GM23338 (cell line): ENCODE results near the gene PLEKHA7. TPM values are rescaled to one million over a fixed set of nuclear protein-coding genes. Genes with fewer than 3 reads are reported as not detected.

ENCODE experiments used
- ATAC-seq: fragments of 200-7000 bp; cut with Tn5 transposase; 3 replicates; pipeline ENCODE4 v1.9.1; 2020
- DNase-seq: peaks from one replicate; pipeline ENCODE4 v3.0.0-alpha.2; 2015; ENCODE audit warnings: low spot score
- H2AFZ ChIP-seq: fragments of 200-600 bp; sonication (generic); 2 replicates; pipeline ENCODE4 v1.8.0; 2016; ENCODE audit warnings: antibody characterized with exemption, mild to moderate bottlenecking, moderate library complexity
- H3F3A ChIP-seq: fragments of 200-600 bp; sonication (generic); replicated peaks from 2 replicates; pipeline ENCODE4 v1.8.0; 2017; ENCODE audit warnings: antibody characterized with exemption, mixed run types, low read depth
- H3K27ac ChIP-seq: fragments of 200-600 bp; sonication (generic); 2 replicates; pipeline ENCODE4 v1.6.1; 2016; ENCODE audit warnings: low read depth
- H3K27me3 ChIP-seq: fragments of 200-600 bp; sonication (generic); 2 replicates; pipeline ENCODE4 v1.8.0; 2016; ENCODE audit warnings: mild to moderate bottlenecking, mixed run types, moderate library complexity; ENCODE audit not compliant: insufficient read depth
- H3K36me3 ChIP-seq: fragments of 200-600 bp; sonication (generic); 2 replicates; pipeline ENCODE4 v1.8.0; 2016; ENCODE audit warnings: mild to moderate bottlenecking; ENCODE audit not compliant: insufficient read depth
- H3K4me1 ChIP-seq: fragments of 200-600 bp; sonication (generic); 2 replicates; pipeline ENCODE4 v1.8.0; 2016; ENCODE audit warnings: mild to moderate bottlenecking, moderate library complexity; ENCODE audit not compliant: insufficient read depth
- H3K4me2 ChIP-seq: fragments of 200-600 bp; sonication (generic); 2 replicates; pipeline ENCODE4 v1.7.1; 2017; ENCODE audit warnings: mixed run types
- H3K4me3 ChIP-seq: fragments of 200-600 bp; sonication (generic); 2 replicates; pipeline ENCODE4 v1.6.1; 2016; ENCODE audit warnings: mixed run types
- H3K79me2 ChIP-seq: fragments of 200-600 bp; sonication (generic); replicated peaks from 2 replicates; pipeline ENCODE4 v1.8.0; 2017; ENCODE audit warnings: mild to moderate bottlenecking; ENCODE audit not compliant: insufficient read depth
- H3K9me2 ChIP-seq: fragments of 200-600 bp; sonication (generic); 2 replicates; pipeline ENCODE4 v1.8.0; 2017; ENCODE audit not compliant: insufficient read depth
- H4K20me1 ChIP-seq: fragments of 200-600 bp; sonication (generic); replicated peaks from 2 replicates; pipeline ENCODE4 v1.8.0; 2017; ENCODE audit warnings: mild to moderate bottlenecking; ENCODE audit not compliant: insufficient read depth
- H3K27ac Mint-ChIP-seq: 2 replicates; pipeline ENCODE4 v1.8.0; 2020; ENCODE audit warnings: inconsistent platforms, mild to moderate bottlenecking, moderate library complexity, mixed read lengths
- H3K27me3 Mint-ChIP-seq: 3 replicates; pipeline ENCODE4 v1.8.0; 2022; ENCODE audit warnings: low read depth, mild to moderate bottlenecking, moderate library complexity, mixed read lengths, inconsistent platforms; ENCODE audit not compliant: insufficient read depth, poor library complexity
- H3K36me3 Mint-ChIP-seq: 3 replicates; pipeline ENCODE4 v1.8.0; 2021; ENCODE audit warnings: low read depth, mild to moderate bottlenecking, inconsistent platforms, moderate library complexity, mixed read lengths
- H3K4me1 Mint-ChIP-seq: 3 replicates; pipeline ENCODE4 v1.8.0; 2020; ENCODE audit warnings: mild to moderate bottlenecking, inconsistent platforms, mixed read lengths
- H3K4me3 Mint-ChIP-seq: 3 replicates; pipeline ENCODE4 v1.8.0; 2021; ENCODE audit warnings: moderate library complexity, mild to moderate bottlenecking, inconsistent platforms, mixed read lengths
- H3K9me3 Mint-ChIP-seq: 3 replicates; pipeline ENCODE4 v1.8.0; 2020; ENCODE audit warnings: moderate library complexity, mild to moderate bottlenecking, inconsistent platforms, mixed read lengths
- CREB1 ChIP-seq: fragments of 250-450 bp; sonication (Bioruptor Pico); IDR thresholded peaks from 2 replicates; pipeline ENCODE4 v1.5.0; 2020; ENCODE audit warnings: low read depth, mild to moderate bottlenecking, moderate library complexity
- CTCF ChIP-seq, 2 experiments: fragments of 200-600 bp in 1 of 2; sonication (generic) in 1 of 2; conservative IDR thresholded peaks; 2 replicates each; pipeline versions ENCODE4 v1.5.1 to v1.6.1; 2016 to 2017; ENCODE audit warnings: antibody characterized with exemption in 2 of 2, low read depth in 2 of 2, mild to moderate bottlenecking in 2 of 2, moderate library complexity in 1 of 2
- ETS1 ChIP-seq: IDR thresholded peaks from 2 replicates; pipeline ENCODE4 v1.6.1; 2016; ENCODE audit warnings: antibody characterized with exemption
- EZH2 ChIP-seq: fragments of 200-600 bp; sonication (generic); IDR thresholded peaks from one replicate; pipeline ENCODE4 v1.8.0; 2017; ENCODE audit warnings: antibody characterized with exemption, mild to moderate bottlenecking, low read depth; ENCODE audit not compliant: unreplicated experiment
- EZH2phosphoT487 ChIP-seq: fragments of 200-600 bp; sonication (generic); IDR thresholded peaks from one replicate; pipeline ENCODE4 v1.8.1; 2018; ENCODE audit warnings: antibody characterized with exemption; ENCODE audit not compliant: unreplicated experiment
- JUNB ChIP-seq: IDR thresholded peaks from one replicate; pipeline ENCODE4 v1.6.1; 2016; ENCODE audit warnings: antibody characterized with exemption; ENCODE audit not compliant: unreplicated experiment
- NANOG ChIP-seq: IDR thresholded peaks from 2 replicates; pipeline ENCODE4 v1.6.1; 2016; ENCODE audit warnings: antibody characterized with exemption, borderline replicate concordance
- POLR2AphosphoS5 ChIP-seq: IDR thresholded peaks from 2 replicates; pipeline ENCODE4 v1.6.1; 2016; ENCODE audit warnings: antibody characterized with exemption, low read depth
- STAT1 ChIP-seq: IDR thresholded peaks from one replicate; pipeline ENCODE4 v1.6.1; 2016; ENCODE audit warnings: antibody characterized with exemption; ENCODE audit not compliant: unreplicated experiment
- ZNF114 ChIP-seq: fragments of 250-450 bp; sonication (Bioruptor Pico); IDR thresholded peaks from 2 replicates; pipeline ENCODE4 v1.5.0; 2020; ENCODE audit warnings: mild to moderate bottlenecking, moderate library complexity
- ZNF331 ChIP-seq: fragments of 250-450 bp; sonication (Bioruptor Pico); IDR thresholded peaks from 2 replicates; pipeline ENCODE4 v1.5.0; 2020; ENCODE audit warnings: low read depth, mild to moderate bottlenecking, moderate library complexity
- polyA plus RNA-seq: library from polyadenylated mRNA; unstranded; fragments of >200 nt; fragmentation: Nextera tagmentation; extraction: Ambion mirVana; gene quantifications from 2 replicates; pipeline ENCODE4 v1.2.1, GENCODE V29; 2016
- total RNA-seq: library from RNA; depleted of rRNA; stranded (reverse); fragments of >200 nt; shearing (Covaris generic); gene quantifications from 2 replicates; pipeline ENCODE4 v1.2.3, GENCODE V29; 2014
- TF ChIP-seq, protein P1 (sequence below): IDR thresholded peaks from one replicate; pipeline ENCODE4 v1.6.1; 2018; ENCODE audit warnings: antibody characterized with exemption; ENCODE audit not compliant: unreplicated experiment

Gene PLEKHA7
- total and polyA plus RNA-seq, 2 experiments from 2014 or later = 9.7 to 15.8 TPM

- no peaks in the 10 kb centered on the region for H3K27me3 ChIP-seq
- DNase-seq (peak; percentile 52), ATAC-seq (peak; percentile 84)
- Mint-ChIP-seq H3K4me3 (peak overlapping the region; percentile 13; the same call in 1 of the 3 replicates), H3K27me3 (no peaks in the 10 kb centered on the region), H3K36me3 (peaks cover 73% of the 10 kb centered on the region), H3K27ac (peak overlapping the region; percentile 44), H3K4me1 (peaks cover 29% of the 10 kb centered on the region), H3K9me3 (no peaks in the 10 kb centered on the region; the same call in 1 of the 3 replicates)
- H3K4me1 ChIP-seq = peaks cover 31% of the 10 kb centered on the region
- no peak overlapping the region for H2AFZ ChIP-seq
- H3K4me2 ChIP-seq = no peak overlapping the region
- no peaks in the 10 kb centered on the region for H3F3A ChIP-seq
- H3K27ac ChIP-seq = no peak overlapping the region
- H3K79me2 ChIP-seq = peaks cover 97% of the 10 kb centered on the region
- TF ChIP-seq CTCF (conservative IDR thresholded peaks at IDR 0.05; ENCODE audit: low read depth in 2 of 2) (peak in 1 of 2 experiments; percentile 11; a peak in 1 of 4 replicates), ETS1 (no peak), ZNF331 (CRISPR knock-in tag) (no peak), POLR2AphosphoS5 (no peak)
- TF ChIP-seq, protein P1, sequence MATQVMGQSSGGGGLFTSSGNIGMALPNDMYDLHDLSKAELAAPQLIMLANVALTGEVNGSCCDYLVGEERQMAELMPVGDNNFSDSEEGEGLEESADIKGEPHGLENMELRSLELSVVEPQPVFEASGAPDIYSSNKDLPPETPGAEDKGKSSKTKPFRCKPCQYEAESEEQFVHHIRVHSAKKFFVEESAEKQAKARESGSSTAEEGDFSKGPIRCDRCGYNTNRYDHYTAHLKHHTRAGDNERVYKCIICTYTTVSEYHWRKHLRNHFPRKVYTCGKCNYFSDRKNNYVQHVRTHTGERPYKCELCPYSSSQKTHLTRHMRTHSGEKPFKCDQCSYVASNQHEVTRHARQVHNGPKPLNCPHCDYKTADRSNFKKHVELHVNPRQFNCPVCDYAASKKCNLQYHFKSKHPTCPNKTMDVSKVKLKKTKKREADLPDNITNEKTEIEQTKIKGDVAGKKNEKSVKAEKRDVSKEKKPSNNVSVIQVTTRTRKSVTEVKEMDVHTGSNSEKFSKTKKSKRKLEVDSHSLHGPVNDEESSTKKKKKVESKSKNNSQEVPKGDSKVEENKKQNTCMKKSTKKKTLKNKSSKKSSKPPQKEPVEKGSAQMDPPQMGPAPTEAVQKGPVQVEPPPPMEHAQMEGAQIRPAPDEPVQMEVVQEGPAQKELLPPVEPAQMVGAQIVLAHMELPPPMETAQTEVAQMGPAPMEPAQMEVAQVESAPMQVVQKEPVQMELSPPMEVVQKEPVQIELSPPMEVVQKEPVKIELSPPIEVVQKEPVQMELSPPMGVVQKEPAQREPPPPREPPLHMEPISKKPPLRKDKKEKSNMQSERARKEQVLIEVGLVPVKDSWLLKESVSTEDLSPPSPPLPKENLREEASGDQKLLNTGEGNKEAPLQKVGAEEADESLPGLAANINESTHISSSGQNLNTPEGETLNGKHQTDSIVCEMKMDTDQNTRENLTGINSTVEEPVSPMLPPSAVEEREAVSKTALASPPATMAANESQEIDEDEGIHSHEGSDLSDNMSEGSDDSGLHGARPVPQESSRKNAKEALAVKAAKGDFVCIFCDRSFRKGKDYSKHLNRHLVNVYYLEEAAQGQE = no peak
- H3K9me2 ChIP-seq = no peaks in the 10 kb centered on the region
- peaks cover 68% of the 10 kb centered on the region for H4K20me1 ChIP-seq
- H3K4me3 ChIP-seq = no peak overlapping the region
- peaks cover 46% of the 10 kb centered on the region for H3K36me3 ChIP-seq
Observed at GRCh38 chr11:16744128-16744725, 270.0 kb downstream of the PLEKHA7 start.

- Histone ChIP-seq H2AFZ (no peak overlapping the region), H3K4me3 (no peak overlapping the region), H3K27ac (no peak overlapping the region), H3K27me3 (no peaks in the 10 kb centered on the region), H3K36me3 (peaks cover 38% of the 10 kb centered on the region), H3K79me2 (peaks cover 99% of the 10 kb centered on the region), H3F3A (no peaks in the 10 kb centered on the region), H3K4me1 (peaks cover 31% of the 10 kb centered on the region), H3K9me2 (no peaks in the 10 kb centered on the region), H4K20me1 (peaks cover 61% of the 10 kb centered on the region), H3K4me2 (no peak overlapping the region)
- no peak for ATAC-seq
- H3K27me3 Mint-ChIP-seq = no peaks in the 10 kb centered on the region
- peaks cover 65% of the 10 kb centered on the region for H3K36me3 Mint-ChIP-seq
- no peak overlapping the region for H3K4me3 Mint-ChIP-seq
- H3K27ac Mint-ChIP-seq = no peak overlapping the region
- no peak for DNase-seq
- H3K9me3 Mint-ChIP-seq = no peaks in the 10 kb centered on the region; the same call in 1 of the 3 replicates
- peaks cover 29% of the 10 kb centered on the region for H3K4me1 Mint-ChIP-seq
- no peak for TF ChIP-seq EZH2
- no peak for TF ChIP-seq JUNB
- no peak for TF ChIP-seq ETS1
- no peak for TF ChIP-seq CREB1
- TF ChIP-seq NANOG = no peak
- no peak for TF ChIP-seq EZH2phosphoT487
- TF ChIP-seq ZNF114 (CRISPR knock-in tag) = no peak
- TF ChIP-seq, protein P1 = no peak
- TF ChIP-seq STAT1 = no peak
- TF ChIP-seq POLR2AphosphoS5 = no peak
Observed at GRCh38 chr11:16743478-16743877, 270.7 kb downstream of the PLEKHA7 start.
